Activated CD4-positive, alpha-beta T cell treated with anti-CD3 and anti-CD28 coated beads, Interleukin-2, amount 50 U/mL, for 4 hours (primary cell): ENCODE data around the gene POU2F1.
"Not testable (repeated sequence)": the region's sequence is repeated elsewhere in the genome, so short reads cannot be mapped to it uniquely, and the experiment has no call there.

Experiments
- DNase-seq, 2 experiments: peaks; one replicate each; pipeline ENCODE4 v3.0.0-alpha.2; 2020

Gene POU2F1

GRCh38 chr1:167276969-167277368 is 56.3 kb downstream of the POU2F1 start:
- DNase-seq: no peak

- no peak for DNase-seq
Observed at GRCh38 chr1:167278497-167278896, 57.8 kb downstream of the POU2F1 start.

- DNase-seq: no peak
Observed at GRCh38 chr1:167280912-167281311, 60.2 kb downstream of the POU2F1 start.

GRCh38 chr1:167288390-167289074 is 67.8 kb downstream of the POU2F1 start:
- no peak for DNase-seq

GRCh38 chr1:167289075-167289442 is 68.4 kb downstream of the POU2F1 start:
- DNase-seq: no peak

GRCh38 chr1:167289966-167290365 is 69.3 kb downstream of the POU2F1 start:
- DNase-seq: no peak

- DNase-seq: no peak
Observed at GRCh38 chr1:167291539-167292185, 71.0 kb downstream of the POU2F1 start.

- DNase-seq: no peak
Observed at GRCh38 chr1:167292216-167292615, 71.5 kb downstream of the POU2F1 start.

GRCh38 chr1:167293057-167293456 is 72.4 kb downstream of the POU2F1 start:
- DNase-seq: no peak

GRCh38 chr1:167294528-167294927 is 73.8 kb downstream of the POU2F1 start:
- DNase-seq: no peak

GRCh38 chr1:167297222-167298214 is 76.8 kb downstream of the POU2F1 start:
- no peak for DNase-seq

GRCh38 chr1:167298325-167298724 is 77.6 kb downstream of the POU2F1 start:
- DNase-seq: no peak

GRCh38 chr1:167301355-167301754 is 80.7 kb downstream of the POU2F1 start:
- no peak for DNase-seq

GRCh38 chr1:167304165-167304564 is 83.5 kb downstream of the POU2F1 start:
- no peak for DNase-seq

GRCh38 chr1:167305059-167305705 is 84.5 kb downstream of the POU2F1 start:
- no peak for DNase-seq

- DNase-seq: no peak
Observed at GRCh38 chr1:167305706-167306277, 85.1 kb downstream of the POU2F1 start.

GRCh38 chr1:167310732-167311131 is 90.0 kb downstream of the POU2F1 start:
- no peak for DNase-seq

- no peak for DNase-seq
Observed at GRCh38 chr1:167312871-167313270, 92.2 kb downstream of the POU2F1 start.

GRCh38 chr1:167314671-167315070 is 94.0 kb downstream of the POU2F1 start:
- DNase-seq: no peak

GRCh38 chr1:167317463-167317862 is 96.8 kb downstream of the POU2F1 start:
- no peak for DNase-seq

- not testable (repeated sequence) for DNase-seq
Observed at GRCh38 chr1:167319206-167319605, 98.5 kb downstream of the POU2F1 start.

- DNase-seq: no peak
Observed at GRCh38 chr1:167322483-167322882, 101.8 kb downstream of the POU2F1 start.

GRCh38 chr1:167325151-167325550 is 104.5 kb downstream of the POU2F1 start:
- DNase-seq: no peak
